Ureter (tissue), 1 donor: ENCODE results near the gene CENPH. TPM values are rescaled to one million over a fixed set of nuclear protein-coding genes. Genes with fewer than 3 reads are reported as not detected.
"Not testable (repeated sequence)": the region's sequence is repeated elsewhere in the genome, so short reads cannot be mapped to it uniquely, and the experiment has no call there.

Experiments used
- DNase-seq: peaks from one replicate; pipeline ENCODE4 v3.0.0-alpha.2; 2020; ENCODE audit warnings: low spot score
- total RNA-seq: library from RNA; stranded (reverse); gene quantifications from one replicate; pipeline ENCODE4 v1.2.4, GENCODE V29; 2023
- donor health status: DM: yes; HTN: yes; CAD: no.

CENPH gene
- total RNA-seq, 1 donor from 2014 or later: 4.5 TPM

DNA sequence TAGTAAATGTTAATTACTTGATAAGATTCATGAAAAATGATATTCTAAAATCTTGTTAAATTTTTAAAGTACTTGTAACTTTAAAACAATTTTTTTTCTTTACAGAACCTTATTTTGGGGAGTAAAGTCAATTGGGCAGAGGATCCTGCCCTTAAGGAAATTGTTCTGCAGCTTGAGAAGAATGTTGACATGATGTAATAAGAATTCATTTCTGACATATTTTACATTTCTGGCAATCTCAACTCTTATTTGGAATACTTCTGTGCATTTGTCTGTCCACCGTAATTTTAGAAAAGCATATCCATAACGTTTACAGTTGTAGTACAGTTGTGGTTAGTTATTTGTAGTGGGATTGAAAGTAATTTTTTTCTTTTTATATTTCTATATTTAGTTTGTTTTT, 20.2 kb downstream of the CENPH start:
- DNase-seq: no peak

DNA sequence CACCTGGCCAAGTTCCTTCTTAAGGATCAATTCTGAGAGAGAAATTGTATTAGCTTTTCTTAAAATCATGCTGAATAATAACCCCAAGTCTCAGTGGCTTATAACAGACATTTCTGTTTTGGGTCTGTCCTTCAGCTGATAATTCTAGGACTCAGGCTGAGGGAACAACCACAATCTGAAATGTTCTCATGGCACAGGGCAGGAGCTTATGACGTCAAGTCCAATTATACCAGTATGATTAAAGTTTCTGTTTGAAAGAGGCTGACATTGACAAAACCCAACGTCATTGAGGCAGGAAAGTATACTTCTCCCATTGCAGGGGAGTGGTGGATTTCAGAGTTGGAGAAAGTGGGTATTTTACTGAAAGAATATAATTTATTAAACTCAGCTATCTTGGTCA, 21.8 kb downstream of the CENPH start:
- no peak for DNase-seq

DNA sequence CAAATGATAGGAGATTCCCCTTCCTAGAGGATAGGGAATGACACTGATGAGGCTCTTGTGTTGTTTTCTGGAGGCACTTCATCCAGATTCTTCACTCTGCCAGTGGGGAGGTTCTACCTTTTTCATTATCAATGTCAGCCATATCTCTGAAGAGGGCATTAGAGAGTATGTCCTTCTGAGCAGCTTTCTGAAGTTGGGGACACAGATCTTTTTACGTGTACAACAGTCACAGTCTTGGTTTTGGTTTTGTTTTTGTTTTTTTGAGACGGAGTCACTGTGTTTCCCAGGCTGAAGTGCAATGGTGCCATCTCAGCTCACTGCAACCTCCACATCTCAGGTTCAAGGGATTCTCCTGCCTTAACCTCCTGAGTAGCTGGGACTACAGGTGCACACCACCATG, 22.6 kb downstream of the CENPH start:
- DNase-seq: no peak

DNA sequence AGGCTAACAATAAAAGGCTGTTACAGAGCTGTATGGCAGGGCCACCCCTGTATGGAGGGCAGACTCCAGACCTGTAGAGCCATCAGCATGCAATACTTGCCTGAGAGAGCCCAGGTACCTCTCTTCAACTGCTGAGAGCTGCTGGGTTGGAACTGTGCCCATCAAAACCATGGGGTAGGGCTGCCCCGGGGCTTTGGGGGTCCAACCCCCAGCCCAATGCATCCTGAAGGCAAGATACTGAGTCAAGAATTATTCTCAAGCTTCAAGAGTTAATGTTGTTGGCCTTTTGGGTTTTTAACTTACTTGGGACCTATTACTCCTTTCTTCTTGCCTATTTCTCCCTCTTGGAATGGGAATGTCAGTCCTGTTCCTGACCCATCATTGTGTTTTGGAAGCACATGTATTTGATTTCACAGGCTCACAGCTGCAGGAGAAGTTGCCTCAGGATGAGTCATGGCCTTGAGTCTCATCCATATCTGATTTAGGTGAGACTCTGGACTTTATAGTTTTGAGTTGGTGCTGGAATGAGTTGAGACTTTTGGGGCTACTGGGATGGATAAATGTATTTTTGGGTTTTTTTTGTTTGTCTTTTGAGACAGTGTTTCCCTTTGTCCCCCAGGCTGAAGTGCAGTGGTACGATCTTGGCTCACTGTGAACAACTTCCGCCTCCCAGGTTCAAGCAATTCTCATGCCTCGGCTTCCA, 24.3 kb downstream of the CENPH start:
- DNase-seq: no peak

DNA sequence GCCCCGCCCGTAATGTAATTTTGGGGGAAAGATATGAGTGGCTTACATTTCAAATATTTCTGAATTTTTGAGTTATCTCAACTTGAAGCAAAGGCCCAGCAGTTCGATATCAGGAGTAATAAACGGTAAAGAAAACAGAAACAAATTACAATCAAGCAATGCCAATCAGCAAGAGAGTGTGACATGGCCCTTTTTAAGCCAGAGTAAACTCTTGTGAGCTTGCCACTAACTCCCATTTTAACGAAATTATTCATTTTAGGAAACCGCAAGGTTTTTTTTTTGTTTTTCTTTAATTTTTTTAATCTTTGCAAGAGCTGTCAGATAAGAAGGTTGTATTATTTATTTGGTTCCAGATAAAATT, 27.7 kb downstream of the CENPH start:
- no peak for DNase-seq

DNA sequence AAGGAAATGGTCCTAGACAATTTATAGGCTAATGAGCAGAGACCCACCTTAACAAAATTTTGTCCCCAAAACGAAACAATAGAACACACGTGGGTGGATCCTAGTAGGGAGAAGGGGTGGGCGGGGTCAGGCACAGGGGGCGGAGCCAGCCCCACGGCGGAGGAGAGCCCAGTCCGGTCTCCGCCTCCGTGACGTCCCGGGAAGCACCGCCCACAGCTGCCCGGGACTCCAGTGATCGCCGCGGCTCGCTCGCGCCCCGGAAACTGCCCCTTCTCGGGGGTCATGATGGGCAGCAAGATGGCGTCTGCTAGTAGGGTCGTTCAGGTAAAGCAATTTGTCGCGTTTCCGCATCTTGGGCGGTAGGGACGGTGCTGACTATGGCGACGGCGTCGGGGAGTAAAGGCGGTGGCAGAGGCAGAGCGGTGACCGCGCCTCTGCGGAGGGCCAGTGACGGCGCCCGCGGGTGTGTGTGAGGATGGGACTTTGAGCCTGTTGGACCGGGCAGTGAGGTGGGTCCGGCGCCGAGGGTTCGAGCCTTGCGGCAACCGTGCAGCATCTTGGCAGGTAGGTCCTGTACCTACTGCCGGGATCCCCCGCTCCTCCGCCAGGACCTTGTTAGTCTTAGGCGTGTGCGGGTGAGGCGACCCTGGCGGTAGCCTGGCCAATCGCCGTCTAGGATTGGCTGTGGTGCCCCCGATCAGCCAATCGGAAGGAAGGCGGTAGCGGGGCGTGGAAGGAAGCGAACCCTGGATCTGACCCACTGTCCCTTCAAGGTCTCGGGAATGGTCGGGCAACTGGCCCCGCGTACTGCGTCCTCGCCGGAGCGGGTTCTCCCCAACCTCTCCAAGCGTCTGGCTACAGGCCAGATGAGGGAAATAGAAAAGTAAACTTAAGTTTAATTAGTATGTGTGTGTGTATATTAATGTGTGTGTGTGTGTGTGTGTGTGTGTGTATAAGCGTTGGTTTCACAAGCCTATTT, 28.5 kb downstream of the CENPH start:
- peak; percentile 97 for DNase-seq

DNA sequence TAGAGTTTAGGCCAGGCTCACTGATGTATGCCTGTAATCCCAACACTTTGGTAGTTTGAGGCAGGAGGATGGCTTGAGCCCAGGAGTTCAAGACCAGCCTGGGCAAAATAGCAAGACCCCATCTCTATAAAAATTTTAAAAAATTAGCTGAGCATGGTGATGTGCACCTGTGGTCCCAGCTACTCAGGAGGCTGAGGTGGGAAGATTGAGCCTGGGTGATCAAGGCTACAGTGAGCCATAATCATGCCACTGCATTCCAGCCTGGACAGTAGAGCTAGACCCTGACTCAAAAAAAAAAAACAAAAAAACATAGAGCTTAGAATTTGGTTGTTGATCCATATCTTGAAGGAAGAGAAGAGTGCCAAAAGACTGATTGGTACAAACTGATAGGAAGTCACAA, 30.6 kb downstream of the CENPH start:
- no peak for DNase-seq

DNA sequence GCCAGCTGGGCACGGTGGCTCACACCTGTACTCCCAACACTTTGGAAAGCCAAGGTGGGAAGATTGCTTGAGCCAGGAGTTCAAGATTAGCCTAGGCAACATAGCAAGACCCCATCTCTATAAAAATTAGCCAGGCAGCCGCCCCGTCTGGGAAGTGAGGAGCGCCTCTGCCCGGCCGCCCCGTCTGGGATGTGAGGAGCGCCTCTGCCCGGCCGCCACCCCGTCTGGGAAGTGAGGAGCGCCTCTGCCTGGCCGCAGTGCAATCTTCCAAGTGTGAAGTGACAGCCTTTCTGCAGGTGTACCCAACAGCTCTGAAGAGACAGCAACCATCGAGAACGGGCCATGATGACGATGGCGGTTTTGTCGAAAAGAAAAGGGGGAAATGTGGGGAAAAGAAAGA, 31.0 kb downstream of the CENPH start:
- not testable (repeated sequence) for DNase-seq

DNA sequence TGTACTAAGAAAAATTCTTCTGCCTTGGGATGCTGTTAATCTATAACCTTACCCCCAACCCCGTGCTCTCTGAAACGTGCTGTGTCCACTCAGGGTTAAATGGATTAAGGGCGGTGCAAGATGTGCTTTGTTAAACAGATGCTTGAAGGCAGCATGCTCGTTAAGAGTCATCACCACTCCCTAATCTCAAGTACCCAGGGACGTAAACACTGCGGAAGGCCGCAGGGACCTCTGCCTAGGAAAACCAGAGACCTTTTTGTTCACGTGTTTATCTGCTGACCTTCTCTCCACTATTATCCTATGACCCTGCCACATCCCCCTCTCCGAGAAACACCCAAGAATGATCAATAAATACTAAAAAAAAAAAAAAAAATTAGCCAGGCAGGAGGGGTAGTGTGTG, 31.4 kb downstream of the CENPH start:
- not testable (repeated sequence) for DNase-seq

DNA sequence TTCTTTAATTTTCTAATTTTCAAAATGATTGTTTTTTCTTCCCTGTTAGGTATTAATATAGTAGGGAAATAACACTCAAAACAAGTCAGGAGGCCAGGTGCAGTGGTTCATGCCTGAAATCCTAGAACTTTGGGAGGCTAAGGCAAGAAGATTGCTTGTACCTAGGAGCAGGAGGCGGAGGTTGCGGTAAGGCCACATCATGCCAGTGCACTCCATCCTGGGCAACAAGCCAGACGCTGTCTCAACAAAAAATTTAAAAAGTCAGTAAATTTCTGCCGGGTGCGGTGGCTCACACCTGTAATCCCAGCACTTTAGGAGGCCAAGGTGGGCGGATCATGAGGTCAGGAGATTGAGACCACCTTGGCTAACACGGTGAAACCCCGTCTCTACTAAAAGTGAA, 35.1 kb downstream of the CENPH start:
- no peak for DNase-seq

DNA sequence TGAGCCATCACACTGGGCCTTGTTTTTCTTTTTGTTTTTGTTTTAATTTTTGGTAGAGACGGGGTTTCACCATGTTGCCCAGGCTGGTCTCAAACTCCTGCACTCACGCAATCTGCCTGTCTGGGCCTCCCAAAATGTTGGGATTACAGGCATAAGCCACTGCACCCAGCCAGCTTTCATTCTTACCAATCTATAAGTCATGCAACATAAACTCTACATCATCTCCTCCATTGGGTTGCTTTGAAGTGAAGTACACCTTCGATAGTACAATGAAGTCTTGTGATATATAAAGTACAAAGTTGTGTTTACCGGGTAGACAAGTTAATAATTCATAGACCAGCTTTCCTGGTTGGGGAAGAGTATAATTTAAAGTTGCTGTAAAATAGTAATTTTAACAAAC, 36.5 kb downstream of the CENPH start:
- DNase-seq: no peak

DNA sequence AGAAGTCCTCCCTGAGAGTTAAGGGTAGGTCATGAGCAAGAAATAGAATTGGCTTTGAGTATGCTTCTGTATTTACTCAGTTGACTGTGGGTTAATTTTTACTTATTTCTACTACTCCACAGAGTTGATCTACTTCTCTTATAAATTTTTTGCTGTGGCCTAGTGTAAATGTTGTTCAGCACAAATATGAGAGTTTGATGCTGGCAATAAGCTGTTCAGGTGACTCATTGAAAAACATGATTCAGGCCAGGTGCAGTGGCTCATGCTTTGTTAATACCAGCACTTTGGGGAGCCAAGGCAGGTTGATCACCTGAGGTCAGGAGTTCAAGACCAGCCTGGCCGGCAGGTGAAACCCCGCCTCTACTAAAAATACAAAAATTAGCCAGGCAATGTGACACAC, 40.8 kb downstream of the CENPH start:
- DNase-seq: no peak

DNA sequence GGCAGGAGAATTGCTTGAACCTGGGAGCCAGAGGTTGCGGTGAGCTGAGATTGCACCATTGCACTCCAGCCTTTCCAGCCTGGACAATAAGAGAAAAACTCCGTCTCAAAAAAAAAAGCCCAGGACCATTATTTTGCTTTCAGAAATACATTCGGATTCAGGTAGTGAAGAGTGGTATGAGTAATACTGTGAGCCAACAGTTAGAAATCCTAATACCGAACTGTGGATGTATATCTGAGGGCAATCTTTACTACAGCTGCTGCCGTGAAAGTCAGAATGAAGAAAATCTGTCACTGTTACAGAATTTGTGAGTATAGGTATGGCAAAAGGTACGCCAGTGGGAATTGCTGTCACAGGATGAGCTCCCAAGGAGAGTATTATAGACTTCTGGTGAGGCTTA, 41.9 kb downstream of the CENPH start:
- DNase-seq: no peak

DNA sequence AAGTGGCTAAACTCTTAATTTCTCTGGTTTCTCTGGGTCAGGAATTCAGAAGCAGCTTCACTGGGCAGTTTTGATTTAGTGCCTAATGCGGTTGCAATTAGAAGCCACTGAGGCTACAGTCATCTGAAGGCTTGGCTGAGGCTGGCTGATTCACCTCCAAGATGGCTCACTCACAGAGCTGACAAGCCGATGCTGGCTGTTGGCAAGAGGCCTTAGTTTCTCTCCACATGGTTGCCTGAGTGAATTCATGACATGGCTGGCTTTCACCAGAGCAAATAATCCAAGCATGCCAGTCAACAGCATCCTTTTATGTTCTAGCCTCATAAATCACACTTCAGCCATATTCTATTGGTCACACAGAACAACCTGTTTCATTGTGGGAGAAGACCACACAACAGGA, 42.5 kb downstream of the CENPH start:
- no peak for DNase-seq

DNA sequence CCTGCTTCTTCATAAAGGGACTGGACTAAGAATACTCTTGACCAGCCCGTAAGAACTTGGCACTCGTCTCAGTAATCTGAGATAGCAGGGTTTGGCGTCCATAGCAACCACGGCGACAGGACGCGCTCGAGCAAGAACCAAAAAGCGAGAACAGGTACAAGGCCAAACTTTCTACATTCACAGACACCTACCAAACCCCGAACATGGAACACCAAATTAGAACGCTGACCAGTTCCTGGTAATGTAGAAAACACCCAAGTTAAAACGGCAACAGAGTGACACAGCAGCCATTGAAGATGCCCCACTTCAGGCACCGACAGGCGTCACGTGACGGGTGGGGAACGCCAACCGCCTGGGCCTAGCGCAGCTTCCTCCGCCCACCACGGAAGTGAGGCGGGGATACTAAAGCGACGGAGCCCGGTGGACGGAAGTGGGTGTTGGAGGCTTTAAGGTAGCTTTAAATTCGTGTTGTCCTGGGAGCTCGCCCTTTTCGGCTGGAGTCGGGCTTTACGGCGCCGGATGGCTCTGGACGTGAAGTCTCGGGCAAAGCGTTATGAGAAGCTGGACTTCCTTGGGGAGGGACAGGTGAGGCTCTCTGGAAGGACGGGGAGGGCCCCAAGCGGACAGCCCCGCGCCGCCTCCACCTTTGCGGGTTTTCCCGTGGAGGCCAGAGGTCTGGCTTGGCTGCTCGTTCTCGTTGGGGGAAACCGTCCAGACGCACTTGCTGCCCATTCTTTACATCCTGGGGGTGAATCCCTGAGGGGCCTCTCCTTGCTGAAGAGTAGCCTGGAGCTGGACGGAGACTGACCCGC, 45.3 kb downstream of the CENPH start, which contains the start of gene CDK7:
Gene CDK7, plus strand, starts transcription at position 430 of the 812 bp plus-strand sequence. Its CDS starts 90 bp downstream, at position 520.
- peak; percentile 94 for DNase-seq

DNA sequence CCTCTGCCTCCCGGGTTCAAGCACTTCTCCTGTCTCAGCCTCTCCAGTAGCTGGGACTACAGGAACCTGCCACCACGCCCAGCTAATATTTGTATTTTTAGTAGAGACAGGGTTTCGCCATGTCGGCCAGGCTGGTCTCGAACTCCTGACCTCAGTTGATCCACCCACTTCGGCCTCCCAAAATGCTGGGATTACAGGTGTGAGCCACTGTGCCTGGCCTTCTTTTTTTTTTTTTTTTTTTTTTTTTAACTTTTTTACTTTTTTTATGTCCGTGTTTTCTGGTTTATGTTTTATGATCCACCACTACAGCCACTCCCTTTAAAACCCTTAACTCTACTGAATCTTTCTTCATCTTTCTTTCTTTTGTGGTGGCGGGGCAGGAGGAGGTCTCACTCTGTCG, 47.4 kb downstream of the CENPH start:
- DNase-seq: not testable (repeated sequence)

DNA sequence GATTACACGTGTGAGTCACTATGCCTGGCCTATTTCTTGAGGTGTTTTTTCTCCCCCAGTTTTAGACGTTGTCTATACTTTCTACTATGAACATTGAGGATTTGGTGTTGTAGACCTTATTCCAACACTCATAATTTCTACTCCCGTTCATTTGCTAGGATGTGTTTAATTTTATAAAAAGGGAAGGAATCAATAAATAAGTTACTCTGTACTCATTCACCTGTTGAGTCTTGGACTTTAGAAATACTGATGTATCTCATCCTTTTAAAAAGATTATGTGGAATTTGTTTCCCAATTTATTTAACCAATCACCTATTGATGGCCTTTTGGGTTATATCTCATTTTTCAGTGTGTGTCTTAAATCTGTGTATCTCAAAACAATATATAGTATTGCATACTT, 48.5 kb downstream of the CENPH start:
- DNase-seq: no peak

DNA sequence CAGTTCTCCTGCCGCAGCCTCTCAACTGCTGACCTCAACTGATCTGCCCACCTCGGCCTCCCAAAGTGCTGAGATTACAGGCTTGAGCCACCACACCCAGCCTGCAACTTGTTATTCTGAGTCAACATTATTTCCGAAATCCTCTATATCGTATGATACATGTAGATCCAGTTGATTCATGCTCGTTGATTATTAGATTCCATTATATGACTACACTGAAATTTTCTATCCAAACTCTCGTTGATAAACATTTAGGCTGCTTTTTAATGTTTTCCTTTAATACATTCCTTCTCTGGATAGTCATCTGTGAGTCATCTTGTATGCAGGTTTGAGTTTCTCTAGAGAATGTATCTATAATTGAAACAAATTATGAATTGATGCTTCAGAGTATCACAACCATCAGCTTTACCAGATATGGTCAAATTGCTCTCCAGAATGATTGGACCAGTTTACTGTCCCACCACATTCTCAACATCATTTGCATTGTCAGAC, 49.4 kb downstream of the CENPH start:
- no peak for DNase-seq

DNA sequence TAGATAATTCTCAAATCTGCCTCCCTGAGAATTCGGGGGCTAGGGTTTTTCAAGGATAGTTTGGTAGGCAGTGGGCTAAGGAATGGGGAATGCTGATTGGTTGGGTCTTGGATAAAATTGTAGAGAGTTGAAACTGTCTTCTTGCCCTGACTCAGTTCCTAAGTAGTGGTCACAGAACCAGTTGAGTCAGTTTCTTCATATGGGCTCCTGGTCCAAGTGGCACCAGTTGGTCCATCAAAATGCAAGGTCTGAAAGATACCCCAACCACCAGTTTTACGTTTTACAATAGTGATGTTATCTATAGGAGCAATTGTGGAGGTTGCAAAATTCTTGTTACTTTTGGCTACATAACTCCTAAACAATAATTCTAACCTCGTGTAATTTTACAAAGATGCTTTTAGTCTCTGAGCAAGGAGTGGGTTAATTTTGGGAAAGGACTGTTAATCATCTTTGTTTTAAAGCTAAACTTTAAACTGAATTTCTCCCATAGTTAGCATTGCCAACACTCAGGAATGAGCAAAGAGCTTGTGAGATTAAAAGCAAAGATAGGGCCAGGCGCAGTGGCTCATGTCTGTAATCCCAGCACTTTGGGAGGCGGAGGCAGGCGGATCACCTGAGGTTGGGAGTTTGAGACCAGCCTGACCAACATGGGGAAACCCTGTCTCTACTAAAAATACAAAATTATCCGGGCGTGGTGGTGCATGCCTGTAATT, 53.0 kb downstream of the CENPH start:
- DNase-seq: no peak

DNA sequence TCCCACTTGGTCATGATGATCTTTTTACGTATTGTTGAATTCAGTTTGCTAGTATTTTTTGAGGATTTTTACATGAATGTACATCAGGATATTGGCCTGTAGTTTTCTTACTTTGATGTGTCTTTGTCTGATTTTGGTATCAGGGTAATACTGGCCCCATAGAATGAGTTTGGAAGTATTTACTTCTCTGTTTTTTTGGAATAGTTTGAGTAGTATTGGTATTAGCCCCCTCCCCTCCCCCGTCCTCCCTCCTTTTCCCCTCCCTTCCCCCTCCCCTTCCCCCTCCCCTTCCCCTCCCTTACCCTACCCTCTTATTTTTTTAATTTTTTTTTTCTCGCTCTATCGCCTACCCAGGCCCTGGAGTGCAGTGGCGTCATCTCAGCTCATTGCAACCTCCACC, 55.6 kb downstream of the CENPH start:
- no peak for DNase-seq

DNA sequence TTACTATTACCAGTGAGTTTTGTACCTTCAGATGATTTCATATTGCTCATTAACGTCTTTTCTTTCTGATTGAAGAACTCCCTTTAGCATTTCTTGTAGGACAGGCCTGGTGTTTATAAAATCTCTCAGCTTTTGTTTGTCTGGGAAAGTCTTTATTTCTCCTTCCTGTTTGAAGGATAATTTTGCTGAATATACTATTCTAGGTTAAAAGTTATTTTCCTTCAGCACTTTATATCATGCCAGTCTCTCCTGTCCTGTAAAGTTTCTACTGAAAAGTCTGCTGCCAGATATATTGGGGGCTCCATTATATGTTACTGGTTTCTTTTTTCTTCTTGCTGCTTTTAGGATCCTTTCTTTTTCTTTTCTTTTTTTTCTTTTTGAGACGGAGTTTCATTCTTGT, 58.6 kb downstream of the CENPH start:
- DNase-seq: no peak
